ENCODE measurements around the gene HOXA4. TPM values are rescaled to one million over a fixed set of nuclear protein-coding genes. Genes with fewer than 3 reads are reported as not detected.

Gene HOXA4
- total and polyA plus RNA-seq, 12 donors = 3.3 to 12.6 (median 6.8) TPM

DNA sequence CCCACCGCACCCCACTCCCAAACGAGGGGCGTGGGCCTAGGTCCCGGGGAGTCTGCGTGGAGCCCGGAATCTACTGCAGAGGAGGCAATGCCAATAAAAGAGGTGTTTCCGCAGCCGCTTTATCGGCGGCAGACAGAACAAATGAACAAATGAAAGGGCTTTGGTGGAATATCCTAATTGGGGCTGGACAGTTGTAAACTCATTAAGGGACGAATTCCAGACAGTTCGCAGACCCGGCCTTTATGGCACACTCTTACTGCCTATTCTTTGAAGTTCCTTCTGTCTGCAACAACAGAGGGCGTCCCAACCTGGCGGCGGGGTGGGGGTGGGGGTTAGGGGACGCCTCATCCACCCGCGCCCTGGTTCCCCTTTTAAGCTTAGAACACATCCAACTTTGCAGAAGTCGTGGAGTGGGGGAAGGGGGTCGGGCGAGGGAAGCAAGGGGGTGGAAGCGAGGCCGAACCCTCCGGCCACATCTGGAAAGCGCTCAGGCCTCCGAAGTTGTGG lies 30.7 kb upstream of the HOXA4 start:
- Histone ChIP-seq H3K36me3 (replicated peaks in 1 of 2) (no peaks in the 10 kb centered on the region), H3K4me3 (peak overlapping the region in 2 of 4 donors; percentile 52 to 75), H3K27ac (peak overlapping the region in 3 of 5 donors; percentile 63 to 88 (median 85)), H3K9me3 (replicated peaks in 1 of 3) (no peaks in the 10 kb centered on the region), H3K27me3 (peaks cover 17% of the 10 kb centered on the region), H3K4me1 (replicated peaks in 1 of 2) (peaks cover 4 to 24% of the 10 kb centered on the region in 2 donors)
- intact Hi-C loops (cut with DNase I) = loop anchor here (5.0 to 10.0 kb wide), 4 partner anchors 786 to 1276 kb away; no protein-coding TSS in a partner anchor
- peak in 3 of 7 donors; percentile 27 to 48 (median 31) for DNase-seq
- WGBS, 4 donors = 20 to 32% (median 21%) methylated on average over 17 to 27 of the region's 27 CpGs
- no peak for TF ChIP-seq POLR2A (IDR thresholded peaks at IDR 0.05)
- TF ChIP-seq, protein P1, sequence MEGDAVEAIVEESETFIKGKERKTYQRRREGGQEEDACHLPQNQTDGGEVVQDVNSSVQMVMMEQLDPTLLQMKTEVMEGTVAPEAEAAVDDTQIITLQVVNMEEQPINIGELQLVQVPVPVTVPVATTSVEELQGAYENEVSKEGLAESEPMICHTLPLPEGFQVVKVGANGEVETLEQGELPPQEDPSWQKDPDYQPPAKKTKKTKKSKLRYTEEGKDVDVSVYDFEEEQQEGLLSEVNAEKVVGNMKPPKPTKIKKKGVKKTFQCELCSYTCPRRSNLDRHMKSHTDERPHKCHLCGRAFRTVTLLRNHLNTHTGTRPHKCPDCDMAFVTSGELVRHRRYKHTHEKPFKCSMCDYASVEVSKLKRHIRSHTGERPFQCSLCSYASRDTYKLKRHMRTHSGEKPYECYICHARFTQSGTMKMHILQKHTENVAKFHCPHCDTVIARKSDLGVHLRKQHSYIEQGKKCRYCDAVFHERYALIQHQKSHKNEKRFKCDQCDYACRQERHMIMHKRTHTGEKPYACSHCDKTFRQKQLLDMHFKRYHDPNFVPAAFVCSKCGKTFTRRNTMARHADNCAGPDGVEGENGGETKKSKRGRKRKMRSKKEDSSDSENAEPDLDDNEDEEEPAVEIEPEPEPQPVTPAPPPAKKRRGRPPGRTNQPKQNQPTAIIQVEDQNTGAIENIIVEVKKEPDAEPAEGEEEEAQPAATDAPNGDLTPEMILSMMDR (IDR thresholded peaks at IDR 0.05) = no peak

DNA sequence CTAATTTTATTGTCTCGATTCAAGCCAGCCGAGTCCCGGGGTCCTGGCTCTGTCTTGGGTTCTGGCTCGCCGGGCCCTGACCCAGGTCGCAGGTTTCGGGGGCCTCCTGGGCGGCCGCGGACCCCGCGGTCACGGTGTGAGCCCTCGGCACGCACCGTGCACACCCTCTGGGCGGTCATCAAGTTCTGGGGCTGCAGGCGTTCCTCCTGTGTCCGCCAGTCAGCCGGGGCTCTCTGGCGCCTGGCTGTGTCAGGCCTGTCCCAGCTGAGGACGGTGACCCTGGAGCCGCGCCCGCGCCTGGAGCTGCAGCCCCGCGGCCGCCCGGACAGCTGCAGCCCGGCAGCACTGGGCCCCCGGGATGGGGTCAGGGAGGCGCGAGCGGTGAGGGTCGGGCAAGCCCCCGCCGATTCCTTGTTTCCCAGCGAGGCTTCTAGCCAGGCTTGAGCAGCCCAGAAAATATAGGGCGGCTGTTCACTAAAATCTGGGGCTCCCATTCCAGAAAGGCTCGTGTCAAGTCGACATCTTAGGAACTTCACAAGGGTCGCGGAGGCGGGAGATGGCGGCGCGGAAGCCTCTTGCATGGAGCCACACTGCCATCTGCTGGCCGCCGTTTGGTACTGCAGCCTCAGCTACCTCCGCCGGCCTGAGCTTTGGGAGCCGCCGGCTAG lies 30.1 kb upstream of the HOXA4 start:
- Histone ChIP-seq H3K27me3 (peaks cover 12% of the 10 kb centered on the region), H3K4me1 (replicated peaks in 1 of 2) (peaks cover 5 to 25% of the 10 kb centered on the region in 2 donors)
- intact Hi-C loops (cut with DNase I) = loop anchor here (5.0 to 10.0 kb wide), 4 partner anchors 786 to 1276 kb away; no protein-coding TSS in a partner anchor

GRCh38 chr7:27160145-27160545 lies 29.6 kb upstream of the HOXA4 start:
- TF ChIP-seq, protein P1 (IDR thresholded peaks at IDR 0.05) = no peak
- no peak for TF ChIP-seq POLR2A (IDR thresholded peaks at IDR 0.05)
- peak overlapping the region in 4 of 5 donors; percentile 52 to 88 (median 74) for H3K27ac ChIP-seq
- DNase-seq = peak in 2 of 7 donors; percentile 17 to 28
- H3K4me3 ChIP-seq = peak overlapping the region in 3 of 4 donors; percentile 2 to 75 (median 52)
- peaks cover 10 to 27% of the 10 kb centered on the region in 2 donors for H3K4me1 ChIP-seq (replicated peaks in 1 of 2)
- H3K27me3 ChIP-seq = peaks cover 7% of the 10 kb centered on the region
- WGBS, 4 donors = 71 to 79% (median 75%) methylated on average over 23 of the region's 23 CpGs
- H3K36me3 ChIP-seq (replicated peaks in 1 of 2) = no peaks in the 10 kb centered on the region
- no peaks in the 10 kb centered on the region for H3K9me3 ChIP-seq (replicated peaks in 1 of 3)
- intact Hi-C loops (cut with DNase I) = loop anchor here (5.0 to 10.0 kb wide), 4 partner anchors 785 to 1275 kb away; no protein-coding TSS in a partner anchor

More for the DNA sequence above, 30.1 kb upstream of the HOXA4 start:
- Histone ChIP-seq H3K27ac (peak overlapping the region in 4 of 5 donors; percentile 52 to 88 (median 74)), H3K36me3 (replicated peaks in 1 of 2) (no peaks in the 10 kb centered on the region), H3K4me3 (peak overlapping the region in 3 of 4 donors; percentile 2 to 75 (median 52)), H3K9me3 (replicated peaks in 1 of 3) (no peaks in the 10 kb centered on the region)
- peak in 1 of 2 donors; percentile 58 for TF ChIP-seq POLR2A (IDR thresholded peaks at IDR 0.05)
- TF ChIP-seq, protein P1 (IDR thresholded peaks at IDR 0.05) = peak; percentile 98 to 100 (median 99)
- peak; percentile 86 to 96 (median 93) for DNase-seq
- WGBS, 4 donors = 2 to 11% (median 3%) methylated on average over 10 to 54 of the region's 54 CpGs
